ENCODE data around the gene NCOR1.
A peak's percentile ranks its signal among the peaks of the same experiment; 100 is the strongest.

NCOR1 gene

DNA sequence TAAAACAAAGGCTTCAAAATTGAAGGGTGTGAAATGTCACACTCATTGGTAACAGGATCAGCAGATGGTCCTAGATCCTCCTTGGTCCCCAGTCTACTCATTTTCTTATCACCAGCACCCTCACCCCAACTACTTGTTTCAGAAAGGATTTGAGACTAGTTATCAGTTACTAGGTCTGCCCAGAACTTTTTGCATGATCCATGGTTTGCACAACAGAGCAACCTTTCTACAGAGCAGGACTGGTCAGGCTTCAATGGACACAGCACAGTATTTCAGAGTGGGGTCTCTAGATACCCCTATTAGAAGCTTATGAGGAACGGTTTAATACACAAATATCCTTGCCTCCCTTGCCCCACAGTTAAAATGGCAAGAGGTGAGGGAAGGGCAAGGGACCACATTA lies 190.1 kb downstream of the NCOR1 start:
- no peak for DNase-seq

GRCh38 chr17:16023881-16024280 lies 191.5 kb downstream of the NCOR1 start:
- DNase-seq = no peak

GRCh38 chr17:16019347-16019746 lies 196.0 kb downstream of the NCOR1 start:
- DNase-seq = no peak

- peak; percentile 83 for DNase-seq
Measured at GRCh38 chr17:16013943-16014407, 201.4 kb downstream of the NCOR1 start.

- no peak for DNase-seq
Measured at GRCh38 chr17:16007439-16007838, 207.9 kb downstream of the NCOR1 start.

DNA sequence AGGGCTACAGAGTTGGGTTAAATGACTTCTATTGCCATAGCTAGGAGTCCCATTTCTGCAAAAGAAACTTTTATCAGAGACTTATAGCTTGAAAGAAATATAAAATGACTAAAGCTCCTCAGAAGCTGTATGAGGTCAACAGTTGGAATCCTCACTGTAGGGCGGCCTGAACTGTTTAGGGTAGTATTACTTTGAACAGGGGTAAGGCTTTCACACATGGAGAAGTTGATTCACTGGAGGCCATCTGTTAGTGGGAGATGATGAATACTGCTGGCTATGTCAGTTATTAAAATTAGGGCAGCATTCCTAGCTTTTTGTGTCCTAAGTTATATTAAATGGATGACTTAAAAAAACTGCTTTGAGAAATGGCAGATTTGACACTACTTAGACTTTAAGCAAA lies 209.7 kb downstream of the NCOR1 start:
- no peak for DNase-seq

DNA sequence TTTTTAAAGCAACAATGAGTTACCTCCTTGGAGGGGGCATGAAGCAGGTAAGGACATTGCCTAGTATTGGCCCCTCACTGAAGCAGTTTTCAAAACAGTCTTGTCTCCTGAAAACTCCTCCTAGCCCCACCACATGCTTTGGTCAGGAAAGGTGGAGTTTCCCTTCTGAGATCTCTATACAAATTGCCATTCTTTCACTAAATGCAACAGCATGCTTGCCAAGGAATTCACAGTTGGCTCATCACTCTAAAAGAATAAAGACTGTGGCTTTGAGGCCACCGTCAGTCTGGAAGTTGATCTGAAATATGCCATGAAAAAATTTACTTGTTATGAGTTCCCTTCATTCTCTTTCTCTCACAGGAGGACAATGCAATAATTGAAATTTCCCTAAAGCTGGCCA lies 211.5 kb downstream of the NCOR1 start:
- no peak for DNase-seq

DNA sequence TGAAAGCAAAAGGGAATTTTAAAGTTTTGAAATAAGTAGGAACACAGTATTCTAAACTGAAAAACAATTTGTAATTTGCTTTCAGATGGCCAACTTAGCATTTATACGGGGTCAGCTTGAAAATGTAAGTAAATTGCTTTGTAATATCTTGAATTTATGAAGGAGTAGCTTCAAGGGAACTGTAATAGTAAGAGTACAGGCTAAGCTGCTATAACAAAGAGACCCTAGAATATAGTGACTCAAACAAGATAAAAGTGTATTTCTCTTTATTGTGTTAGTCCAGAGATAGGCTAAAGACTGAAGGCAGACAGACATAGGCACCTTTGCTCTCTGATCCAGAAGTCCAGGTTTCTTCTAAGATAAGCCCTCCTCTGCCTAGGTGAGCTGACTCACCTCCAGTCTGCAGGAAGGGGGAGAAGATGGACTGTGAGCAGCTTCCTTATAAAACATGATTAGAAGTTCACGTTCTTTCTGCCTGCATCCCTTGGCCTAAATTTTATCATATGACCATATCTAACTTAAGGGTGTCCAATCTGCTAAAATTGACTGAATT lies 212.6 kb downstream of the NCOR1 start:
- no peak for DNase-seq

DNA sequence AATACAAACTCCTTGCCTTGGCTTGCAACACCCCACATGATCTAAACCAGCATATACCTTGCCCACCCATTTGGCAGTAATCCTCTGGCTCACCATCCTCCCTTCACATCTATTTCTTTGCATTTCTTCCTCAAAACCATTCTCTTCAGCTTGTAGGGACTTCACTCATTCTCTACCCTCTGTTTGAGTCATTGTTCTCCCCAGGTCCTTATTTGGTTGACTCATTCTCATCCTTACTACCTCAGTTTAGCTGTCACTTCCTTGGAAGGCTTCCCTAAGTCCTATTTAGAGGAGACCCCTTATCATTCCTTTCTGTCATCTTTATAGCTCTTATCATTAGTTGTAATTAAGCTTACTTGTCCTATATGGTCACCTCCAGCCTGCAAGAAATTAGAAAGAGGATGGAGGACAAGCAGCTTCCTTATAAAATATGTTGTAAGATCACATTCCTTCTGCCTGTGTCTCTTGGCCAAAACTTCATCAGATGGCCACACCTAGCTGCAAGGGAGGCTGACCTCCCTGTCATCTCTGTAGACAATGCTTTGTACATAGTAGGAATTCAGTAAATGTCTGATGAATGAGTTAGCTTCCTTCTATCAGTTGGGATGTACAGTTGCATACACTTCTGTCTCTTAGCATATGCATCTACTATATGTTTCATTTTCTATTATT lies 214.0 kb downstream of the NCOR1 start:
- peak; percentile 10 for DNase-seq

- DNase-seq = peak; percentile 34
Measured at GRCh38 chr17:15999974-16000827, 215.1 kb downstream of the NCOR1 start.

- DNase-seq = peak; percentile 92
Measured at GRCh38 chr17:15999141-15999973, 216.0 kb downstream of the NCOR1 start, which contains the start of the genes TTC19 and ZSWIM7. TTC19 (plus strand) TSS chr17:15999824; CDS start chr17:15999849, 25 bp downstream. ZSWIM7 (minus strand) TSS chr17:15999704; CDS start chr17:15999594, 110 bp downstream.

DNA sequence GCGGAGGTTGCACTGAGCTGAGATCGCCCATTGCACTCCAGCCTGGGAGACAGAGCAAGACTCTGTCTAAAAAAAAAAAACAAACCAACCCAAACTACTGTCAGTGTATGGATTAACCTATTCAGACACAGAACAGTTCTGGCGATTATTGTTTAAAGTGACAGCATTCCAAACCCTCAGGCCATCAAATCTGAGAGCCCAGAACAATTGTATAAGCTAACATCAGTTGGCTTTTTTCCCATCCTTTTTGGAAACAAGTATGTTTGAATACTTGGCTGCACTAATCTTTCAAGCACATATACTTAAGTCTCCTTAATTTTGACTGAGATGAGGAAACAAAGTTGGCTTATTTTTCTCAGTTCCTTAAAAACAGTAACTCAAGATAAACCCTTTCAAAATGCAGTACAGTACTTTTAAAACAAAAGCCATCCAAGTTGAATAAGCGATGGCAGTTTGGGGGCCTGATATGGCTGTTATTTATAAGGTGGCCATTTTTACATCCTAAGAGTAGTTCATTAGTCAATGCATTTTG lies 217.2 kb downstream of the NCOR1 start:
- no peak for DNase-seq

- no peak for DNase-seq
Measured at GRCh38 chr17:15996322-15996721, 219.0 kb downstream of the NCOR1 start.

DNA sequence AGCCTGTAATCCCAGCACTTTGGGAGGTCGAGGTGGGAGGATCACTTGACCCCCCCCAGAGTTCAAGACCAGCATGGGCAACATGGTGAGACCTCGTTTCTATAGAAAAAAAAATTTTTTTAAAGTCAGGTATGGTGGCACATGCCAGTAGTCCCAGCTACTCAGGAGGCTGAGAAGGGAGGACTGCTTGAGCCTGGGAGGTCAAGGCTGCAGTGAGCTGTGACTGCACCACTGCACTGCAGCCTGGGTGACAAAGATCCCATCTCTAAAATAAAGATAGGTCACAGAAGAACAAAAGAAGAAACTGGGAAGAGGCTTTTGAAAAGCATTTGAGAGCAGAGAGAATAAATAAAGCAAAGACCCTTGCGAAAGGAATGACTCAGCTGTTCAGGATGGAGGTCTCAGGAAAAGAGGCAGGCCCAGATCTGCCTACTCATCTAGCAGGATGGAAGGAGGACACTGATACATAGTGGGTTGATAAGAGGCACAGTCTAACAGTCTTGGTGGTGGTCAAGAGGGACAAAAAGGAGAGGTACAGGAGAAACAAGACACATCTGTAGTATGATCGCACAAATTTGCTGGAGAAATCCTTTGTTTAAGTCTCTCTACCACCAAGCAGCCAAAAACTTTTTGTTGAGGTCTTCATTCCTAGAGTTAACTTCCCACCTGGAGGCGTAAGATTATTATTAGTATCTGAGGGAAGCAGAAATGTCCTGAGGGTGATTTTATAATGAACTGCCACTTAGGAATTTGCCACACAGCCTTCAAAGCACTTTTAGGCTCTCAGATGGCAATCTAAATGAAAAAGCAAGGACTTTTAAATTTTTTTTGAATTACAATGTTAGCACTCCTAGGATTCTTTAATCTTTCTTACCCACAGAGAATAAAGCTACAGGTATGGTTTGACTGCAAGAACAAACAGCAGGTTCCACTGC lies 233.4 kb downstream of the NCOR1 start:
- peak; percentile 58 for DNase-seq

DNA sequence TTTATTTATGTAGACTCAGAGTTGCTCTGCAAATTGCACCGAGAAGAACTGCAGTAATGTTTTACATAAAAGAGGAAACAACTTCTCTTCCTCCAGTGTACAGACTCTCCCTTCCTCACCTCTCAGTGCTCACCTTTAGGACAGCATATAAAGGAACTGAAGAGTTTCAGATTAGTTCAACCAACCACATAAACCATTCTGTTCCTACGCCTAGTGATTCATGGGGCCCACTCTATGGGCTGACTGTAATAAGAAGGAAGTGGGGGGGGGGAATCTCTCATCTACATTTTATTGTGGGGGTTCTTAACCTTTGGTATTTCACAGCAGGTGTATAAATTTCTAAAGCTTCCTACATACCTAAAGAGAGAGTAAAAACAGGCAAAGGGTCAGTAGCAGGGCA lies 234.1 kb downstream of the NCOR1 start:
- DNase-seq = no peak

All from fibroblast of skin of back (primary cell).